Right renal cortex interstitium (tissue), 3 donors: Measurements from ENCODE around the gene GNG2. TPM values are rescaled to one million over a fixed set of nuclear protein-coding genes. Genes with fewer than 3 reads are reported as not detected.

Experiments
- DNase-seq, 3 donors: peaks; one replicate each; pipeline ENCODE4 v3.0.0-alpha.2; 2013; ENCODE audit warnings: low read depth in 3 of 3, low spot score in 2 of 3
- polyA plus RNA-seq, 3 donors: library from polyadenylated mRNA; unstranded; fragments of 120-200 nt; gene quantifications; one replicate each; pipeline ENCODE4 v1.2.1, GENCODE V29; 2013; ENCODE audit not compliant: insufficient read length in 3 of 3

Gene GNG2
- polyA plus RNA-seq, 3 donors: 72.5 to 83.8 (median 78.3) TPM

DNA sequence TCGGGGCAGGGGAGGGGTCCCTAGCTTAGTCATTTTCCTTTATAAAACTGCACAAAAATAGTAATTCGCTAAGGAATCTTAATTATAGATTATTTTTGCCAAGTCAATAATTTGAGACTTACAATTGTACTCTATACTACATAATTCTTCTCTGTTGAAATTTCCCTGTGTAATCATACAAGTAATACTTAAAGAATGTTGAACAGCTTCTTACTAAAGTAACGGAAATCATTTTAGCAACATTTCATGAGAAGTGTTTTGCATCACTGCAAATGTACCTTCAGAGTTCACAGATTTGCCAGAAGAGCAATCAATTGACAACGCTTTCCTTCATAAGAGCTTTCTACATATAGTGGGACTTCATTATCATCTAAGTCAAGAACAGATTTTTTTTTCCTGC is 7.9 kb upstream of the GNG2 start:
- DNase-seq: no peak

DNA sequence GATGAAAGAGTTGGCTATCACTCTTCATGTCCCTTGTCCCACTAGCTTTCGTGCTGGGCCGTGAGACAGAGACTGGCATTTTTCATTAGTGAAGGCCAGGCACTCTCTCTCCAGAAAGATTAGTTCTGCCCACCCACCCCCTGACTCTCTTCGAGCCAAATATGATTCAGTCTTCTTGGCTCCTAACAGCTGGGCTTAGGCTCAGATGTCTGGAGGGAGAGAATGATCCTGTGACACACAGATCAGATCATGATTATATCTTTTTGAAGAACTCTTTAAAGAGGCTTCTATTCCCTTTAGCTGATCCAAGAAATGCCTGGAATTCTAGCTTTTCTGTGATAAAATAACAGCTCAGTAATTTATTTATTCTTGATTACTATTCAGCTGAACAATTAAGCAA is 5.2 kb upstream of the GNG2 start:
- DNase-seq: no peak

DNA sequence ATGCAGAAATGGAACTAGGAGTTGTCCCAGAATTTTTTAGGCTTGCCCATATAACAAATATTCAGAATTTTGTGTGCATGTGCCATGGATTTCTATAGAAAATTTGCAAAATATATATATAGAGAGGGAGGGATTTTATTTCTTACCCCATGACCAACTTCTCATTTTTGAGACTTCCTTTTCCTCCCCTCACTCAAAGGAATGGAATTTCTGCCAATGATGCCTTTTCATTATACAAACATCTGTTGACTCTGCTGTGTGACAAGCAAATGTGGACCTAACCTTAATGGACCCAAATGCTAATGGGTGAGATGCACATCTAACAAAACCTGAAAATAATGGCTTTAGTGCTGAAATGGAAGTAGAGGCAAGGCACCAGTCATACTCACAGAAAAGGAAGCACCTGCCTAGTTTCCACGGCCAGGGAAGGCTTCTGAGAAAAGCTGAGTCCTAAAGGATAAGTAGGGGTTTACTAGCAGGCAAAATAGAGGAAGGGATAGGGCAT is 3.6 kb upstream of the GNG2 start:
- no peak for DNase-seq

DNA sequence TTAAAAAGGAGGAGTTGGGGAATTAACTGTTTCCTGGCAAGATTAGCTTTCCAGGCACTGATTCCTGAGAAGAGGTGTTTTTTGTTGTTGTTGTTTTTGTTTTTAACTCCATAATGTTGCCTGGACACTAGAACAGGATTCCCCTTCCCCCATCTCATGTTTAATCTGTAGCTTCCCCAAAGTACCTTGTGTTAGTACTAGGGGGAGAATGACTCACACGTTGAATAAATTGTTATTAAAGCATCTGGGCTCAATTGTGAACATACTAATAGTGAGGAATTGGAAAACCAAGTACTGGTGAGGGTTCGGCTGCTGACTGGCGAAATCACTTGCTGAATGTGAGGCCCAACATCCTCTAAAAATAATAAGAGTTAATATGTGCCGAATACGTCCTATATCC is 1.3 kb upstream of the GNG2 start:
- DNase-seq: no peak

DNA sequence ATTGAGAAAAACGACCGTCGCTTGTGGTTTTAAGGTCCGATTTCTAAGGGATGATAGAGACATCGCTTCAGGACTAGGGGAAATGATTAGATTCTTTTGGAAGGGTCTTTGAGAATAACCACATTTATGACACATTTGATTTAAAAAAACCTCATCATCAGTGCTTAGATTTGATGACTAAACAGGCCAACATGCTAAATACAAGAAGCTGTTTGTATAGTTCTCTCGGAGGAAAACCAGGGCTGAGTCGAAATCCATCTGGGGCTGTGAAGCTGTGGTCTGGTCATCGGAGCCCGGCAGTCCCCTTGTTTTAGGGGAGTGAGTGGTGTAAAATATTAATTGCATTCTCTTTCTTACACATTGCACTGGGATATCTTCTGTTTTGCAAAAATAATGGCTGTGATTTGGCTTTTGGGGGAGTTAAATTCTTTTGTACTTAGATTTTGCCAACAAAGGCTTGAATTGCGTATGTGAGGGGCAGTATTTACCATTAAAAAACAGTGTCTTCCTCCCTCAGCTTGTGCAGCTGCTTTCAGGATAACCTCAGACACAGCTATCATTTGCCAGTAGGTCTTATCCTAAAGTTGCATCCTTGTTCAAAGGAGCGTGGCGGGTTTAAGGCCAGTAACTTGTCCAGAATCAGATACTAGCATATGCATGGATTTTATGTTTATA is 550 bp downstream of the GNG2 start:
- no peak for DNase-seq

DNA sequence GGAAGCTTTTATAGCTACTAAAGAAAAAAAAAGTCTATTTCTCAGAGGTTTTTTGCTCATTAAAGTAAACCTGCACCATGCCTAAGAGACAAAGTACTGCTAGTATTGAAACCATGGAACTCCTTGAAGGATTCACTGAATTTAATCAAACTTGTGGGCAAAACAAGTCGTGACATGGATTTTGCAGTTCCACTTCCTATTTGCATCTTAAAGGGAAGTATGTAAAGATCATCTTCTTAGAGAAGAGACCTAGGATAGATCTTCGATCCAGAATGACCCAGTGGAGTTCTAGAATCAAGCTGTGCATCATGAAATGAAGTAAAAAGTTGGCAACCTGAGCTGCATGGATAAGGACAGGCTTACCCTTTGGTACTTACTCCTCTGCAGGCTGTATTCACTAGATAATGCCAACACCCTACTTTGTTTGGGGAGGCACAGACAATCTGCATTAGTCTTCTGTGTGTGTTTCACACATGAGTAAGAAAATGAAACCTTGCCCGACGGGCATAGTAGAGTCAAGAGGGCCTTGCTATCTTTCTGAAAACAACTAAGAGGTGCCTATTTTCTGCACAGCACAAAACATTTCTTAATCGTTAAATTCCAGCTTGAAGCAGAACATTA is 1.9 kb downstream of the GNG2 start:
- DNase-seq: no peak

DNA sequence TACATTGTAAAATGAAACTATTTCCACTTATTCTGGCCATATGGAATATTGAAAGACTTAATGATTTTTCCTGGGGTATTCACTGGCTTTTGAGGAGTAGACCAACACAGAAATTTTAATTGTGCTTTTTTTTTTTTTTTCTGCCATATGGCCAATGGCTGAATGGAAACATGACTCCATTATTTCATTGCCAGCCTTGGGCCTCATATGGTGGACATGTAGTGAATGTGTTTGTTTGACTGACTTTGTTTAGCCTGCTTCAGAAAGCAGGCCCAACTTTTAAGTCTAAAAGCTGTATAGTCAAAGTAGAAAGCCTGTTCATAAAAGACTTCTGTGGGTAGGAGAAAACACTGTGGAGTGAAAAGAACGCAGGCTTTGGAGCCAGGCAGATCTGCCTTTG is 2.4 kb downstream of the GNG2 start:
- no peak for DNase-seq

DNA sequence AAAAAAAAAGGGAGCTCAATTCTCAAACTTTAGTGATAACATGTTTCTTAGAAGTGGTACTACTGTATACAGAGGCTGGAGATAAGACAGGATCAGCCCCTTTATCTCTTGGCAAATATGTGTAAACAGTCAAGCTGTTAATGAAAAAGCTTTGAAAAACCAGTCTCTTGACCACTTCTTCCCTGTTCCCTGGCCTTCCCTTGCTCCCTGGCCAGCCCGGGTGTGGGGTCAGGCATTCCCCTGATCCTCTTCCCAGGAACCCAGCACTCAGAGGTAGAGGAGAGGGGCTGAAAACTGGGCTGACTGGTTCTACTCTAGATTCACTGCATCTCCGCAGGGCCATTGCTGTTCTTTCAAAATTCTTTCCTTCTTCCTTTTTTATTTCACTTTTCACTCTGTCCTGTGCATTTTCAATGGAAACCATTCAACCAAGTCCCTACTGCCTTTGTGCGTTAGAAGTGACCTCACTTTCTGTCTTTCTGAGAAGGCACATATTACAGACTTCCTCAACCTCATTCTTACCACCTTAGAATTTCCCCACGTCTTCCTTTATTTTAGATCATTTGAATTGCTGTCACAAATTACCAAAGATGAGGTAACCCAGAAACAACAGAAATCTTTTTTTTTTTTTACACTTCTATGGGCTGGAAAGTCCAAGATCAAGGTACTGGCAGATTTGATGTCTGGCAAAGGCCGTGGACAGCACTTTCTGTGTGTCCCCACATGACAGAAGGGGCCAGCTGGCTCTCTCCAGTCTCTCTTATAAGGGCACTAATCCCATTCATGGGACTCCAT is 5.7 kb downstream of the GNG2 start:
- DNase-seq: no peak

DNA sequence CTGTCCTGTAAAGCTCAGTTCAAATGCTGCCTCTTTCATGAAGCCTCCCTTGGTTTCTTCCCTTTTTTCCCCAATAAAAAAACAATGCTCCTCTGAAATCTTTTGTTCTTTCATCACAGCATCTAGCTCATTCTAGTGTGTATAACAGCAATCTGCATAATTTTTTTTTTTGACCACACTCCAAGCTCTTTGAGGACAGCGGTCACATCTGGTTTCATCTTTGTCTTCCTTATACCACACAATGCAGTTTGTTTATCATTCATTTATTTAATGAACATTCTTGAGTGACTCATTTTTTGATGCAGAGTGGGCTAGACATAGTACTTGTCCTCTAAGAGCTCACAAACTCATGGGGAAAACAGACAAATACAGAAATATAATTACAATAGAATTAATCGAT is 7.3 kb downstream of the GNG2 start:
- no peak for DNase-seq

DNA sequence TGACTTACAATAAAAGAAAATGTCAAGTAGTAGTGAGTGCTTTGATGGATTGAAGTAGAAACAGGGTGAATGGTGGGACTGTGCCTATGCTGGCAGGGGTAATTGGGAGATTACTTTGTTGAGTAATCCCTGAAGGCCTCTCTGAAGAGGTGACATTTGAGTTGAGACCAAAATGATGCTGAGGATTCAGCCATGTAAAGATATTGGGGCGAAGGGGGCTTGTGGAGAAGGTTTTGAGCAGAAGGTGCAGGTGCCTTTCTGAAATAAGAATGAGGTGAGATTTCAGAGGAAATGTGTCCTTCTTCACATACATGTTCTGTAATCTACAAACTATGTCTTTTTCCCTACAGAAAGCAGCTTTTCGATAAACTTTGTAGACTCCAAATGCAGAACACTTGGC is 8.0 kb downstream of the GNG2 start:
- no peak for DNase-seq

DNA sequence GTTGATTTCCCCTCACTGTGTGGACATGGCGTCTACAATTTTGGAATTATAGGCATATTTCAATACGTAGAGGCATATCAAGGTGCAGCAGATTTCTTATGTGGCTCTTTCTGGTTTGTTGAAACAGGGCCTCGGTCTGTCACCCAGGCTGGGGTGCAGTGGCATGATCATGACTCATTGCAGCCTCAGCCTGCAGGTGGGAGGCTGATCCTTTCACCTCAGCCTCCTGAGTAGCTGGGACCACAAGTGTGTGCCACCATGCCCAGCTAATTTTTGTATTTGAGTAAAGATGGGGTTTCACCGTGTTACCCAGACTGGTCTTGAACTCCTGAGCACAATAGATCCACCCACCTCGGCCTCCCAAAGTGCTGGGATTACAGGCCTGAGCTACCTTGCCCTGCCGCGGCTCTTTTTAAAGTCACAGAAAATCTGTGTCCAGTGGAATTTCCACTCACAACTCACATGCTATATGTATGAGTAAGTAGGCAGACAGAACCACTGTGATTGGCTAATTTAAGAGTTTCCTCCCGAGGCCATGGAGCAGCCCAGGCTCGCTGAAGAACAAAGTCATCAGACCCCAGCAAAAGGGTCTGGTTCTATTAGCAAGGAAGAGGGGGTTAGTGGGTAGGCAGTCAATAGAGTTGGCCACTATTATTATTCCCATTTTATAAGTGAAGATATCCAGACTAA is 9.1 kb downstream of the GNG2 start:
- no peak for DNase-seq

DNA sequence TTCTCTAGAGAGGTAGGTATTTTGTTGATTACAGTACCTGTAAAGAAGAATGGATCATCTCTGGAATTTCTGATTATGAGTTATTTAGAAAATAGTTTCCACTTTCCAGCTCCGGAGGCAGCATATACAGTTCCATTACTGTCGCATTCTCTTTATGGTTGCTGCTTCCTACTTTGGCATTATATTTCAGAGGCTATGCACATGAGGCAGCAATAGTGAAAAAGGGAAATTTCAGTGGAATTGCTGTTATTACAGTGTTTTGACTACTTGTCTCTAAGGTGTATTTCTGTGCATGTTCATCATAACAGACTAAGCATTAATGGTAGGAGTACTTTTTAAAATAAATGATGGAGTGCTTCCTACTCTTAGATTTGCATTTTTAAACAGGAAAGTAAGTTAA is 10.2 kb downstream of the GNG2 start:
- no peak for DNase-seq

DNA sequence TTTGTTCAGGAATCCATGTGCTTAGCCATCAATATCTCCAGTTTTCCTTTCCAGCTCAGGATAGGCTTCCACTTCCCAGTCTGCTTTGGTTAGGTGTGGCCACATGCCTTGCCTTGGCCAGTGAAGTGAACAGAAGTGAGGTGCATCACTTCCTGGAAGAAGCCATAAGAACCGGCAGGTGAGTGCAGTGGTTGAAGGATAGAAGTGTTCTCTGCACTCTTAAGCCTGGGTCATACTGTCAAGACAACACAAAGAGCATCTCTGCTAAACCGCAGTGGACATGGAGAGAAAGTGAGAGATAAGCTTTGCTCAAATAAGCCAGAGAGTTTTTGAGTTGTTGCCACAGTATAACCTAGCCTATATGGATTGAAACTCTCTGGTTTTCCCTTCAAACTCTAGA is 11.4 kb downstream of the GNG2 start:
- no peak for DNase-seq

DNA sequence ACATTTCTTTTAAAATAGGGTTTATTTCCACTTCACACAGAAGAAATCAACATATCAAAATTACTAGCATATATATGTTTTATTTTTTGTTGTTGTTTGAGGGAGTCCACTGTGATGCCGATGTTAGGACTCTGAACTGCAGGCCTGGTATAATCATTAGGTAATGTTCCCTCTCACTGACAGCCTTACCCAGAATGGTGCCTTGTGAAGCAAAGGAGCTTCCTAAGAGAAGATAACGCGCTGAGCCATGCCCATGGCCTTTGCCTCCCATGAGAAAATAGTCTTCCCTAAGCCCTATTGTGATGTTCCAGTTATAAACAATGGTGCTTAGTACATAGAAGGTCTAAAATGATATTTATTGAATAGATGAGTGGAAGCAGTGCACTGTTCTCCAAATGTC is 12.0 kb downstream of the GNG2 start:
- DNase-seq: no peak

DNA sequence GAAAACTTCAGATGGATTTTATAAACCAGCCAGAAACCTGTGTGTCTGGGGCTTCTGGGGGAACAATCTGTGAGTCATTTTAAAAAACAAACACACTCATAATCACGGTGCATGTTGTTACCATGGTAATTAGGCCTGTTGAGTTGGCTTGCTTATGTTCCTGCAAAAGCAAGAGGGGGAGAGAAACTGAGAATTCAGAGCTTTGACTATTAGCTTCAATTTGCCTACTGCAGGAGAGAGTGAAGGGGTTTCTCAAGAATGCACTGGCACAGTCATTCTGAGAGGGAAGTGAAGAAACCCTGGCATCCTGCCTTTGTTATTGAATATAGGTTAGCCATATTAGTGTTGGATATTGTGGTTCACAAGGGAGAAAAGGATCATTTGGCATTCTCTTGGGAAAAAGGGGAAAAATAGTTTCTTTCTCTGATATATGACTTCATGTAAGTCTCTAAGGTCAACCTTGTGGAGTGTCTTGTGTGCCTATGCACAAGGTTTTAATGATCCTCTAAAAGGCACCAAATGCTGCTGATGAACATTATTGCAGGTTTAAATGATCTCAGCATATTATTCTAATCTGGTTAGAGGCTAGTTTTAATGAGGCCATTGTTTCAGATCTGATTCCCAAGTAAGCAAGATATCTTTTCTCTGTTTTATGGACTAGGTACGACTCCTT is 12.9 kb downstream of the GNG2 start:
- DNase-seq: no peak

DNA sequence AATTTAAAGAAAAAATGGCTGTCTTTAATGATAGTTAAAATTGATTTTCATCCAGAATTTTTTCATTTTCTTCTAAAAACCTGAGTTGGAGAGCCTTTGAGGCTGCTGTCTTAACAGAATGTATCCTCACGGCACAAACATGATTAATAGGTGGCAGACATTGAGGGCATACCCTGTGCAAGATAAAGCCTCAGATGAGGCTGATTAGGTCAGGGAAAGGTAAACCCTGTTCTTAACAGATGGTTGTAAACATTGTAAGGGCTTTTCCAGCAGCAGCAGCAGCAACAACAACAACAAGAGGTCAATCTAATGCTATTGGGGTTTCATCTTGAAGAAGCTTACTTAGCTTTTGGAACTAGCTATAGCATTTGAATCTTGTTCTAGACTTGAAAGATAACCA is 17.4 kb downstream of the GNG2 start:
- DNase-seq: no peak

DNA sequence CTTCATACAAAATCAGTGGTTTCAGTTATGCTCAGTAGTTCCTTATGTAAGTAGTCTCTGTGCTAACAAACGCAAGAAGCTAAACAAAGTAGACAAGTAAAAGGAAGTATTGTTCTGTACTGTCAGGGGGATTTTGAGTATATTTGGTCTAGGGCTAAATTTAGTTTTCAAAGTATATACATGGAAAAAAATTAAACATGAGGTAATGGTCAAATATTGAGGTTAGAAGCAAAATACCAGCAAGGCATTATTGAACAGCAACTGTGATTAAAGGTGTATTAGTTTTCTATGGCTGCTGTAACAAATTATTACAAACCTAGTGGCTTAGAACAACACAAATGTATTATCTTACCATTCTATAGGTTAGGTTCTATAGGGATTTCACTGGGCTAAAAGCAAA is 18.8 kb downstream of the GNG2 start:
- no peak for DNase-seq

DNA sequence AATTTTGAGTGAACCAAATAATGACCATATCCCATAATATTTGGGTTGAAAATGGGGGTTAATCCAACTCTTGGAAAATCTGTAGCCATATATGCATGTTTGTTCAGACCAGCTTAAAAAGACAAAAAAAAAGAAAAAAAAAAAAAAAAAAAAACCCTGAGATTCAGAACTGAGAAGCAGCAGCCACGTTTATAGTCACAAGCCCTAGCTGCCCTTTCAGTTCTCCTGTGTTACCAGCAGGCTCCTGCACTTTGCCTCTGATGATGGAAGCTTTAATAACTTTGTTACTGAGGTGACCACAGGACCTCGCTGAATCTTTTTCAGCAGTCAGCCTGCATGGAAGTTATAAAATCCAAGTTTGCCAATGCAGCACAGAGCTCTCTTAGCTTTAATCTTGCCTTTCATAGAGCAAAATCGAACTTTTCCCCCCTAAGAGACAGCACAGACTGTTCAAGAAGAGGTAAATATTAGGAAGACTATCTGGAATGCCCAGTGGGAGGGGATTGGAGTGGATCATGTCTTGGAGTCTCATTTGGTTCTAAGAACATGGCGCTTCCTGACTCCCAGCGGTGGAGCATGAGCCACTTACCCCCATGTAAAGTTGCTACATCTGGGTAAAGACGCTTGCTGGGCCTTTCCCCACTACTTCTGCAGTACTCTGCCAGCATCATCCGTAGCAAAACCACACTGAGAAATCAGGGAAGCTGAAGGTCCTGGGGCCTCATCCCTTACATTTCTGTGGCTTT is 20.6 kb downstream of the GNG2 start:
- DNase-seq: no peak

DNA sequence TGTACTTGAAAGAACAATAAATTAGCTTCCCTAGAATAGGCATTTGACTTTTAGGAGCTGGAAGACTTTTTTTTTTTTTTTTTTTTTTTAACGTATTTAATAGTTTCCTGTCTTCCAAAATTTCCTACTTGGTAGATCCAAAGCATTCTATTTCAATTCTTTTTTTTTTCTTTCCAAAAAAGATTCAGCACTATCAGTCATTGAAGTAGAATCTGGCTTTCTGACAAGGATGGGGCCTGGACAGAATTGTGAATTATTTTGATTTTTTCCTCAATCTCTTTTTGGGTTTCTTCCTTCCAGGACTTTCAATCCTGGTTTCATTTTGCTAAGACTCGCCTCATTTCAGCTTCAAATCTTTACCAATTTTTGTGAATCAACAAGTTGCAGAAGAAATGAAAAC is 21.2 kb downstream of the GNG2 start:
- no peak for DNase-seq

DNA sequence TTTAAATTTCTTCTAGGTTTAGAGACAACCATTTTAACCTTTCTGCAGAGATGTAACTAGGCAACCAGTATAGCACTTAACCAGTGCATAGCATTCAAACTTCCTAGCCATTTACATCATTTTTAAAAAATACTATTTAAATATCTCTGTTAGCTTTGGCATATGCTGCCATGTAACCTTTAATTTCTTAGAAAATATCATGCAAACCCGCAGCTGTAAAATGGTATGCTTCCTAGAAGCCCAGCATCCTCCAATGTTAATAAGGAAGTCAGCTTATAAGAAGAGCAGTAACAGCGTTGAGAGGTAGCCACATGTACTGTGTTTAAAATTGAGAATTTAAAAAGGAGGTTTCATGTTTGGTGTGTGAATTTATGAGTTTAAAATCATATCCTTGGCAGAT is 22.8 kb downstream of the GNG2 start:
- no peak for DNase-seq
